Activated CD4-positive, alpha-beta T cell treated with anti-CD3 and anti-CD28 coated beads, Interleukin-2, amount 50 U/mL, for 1 hour (primary cell): ENCODE data around the gene ADAMTS2.
"Not testable (repeated sequence)": the region's sequence is repeated elsewhere in the genome, so short reads cannot be mapped to it uniquely, and the experiment has no call there.

Experiments used
- DNase-seq: peaks from one replicate; pipeline ENCODE4 v3.0.0-alpha.2; 2020

The ADAMTS2 gene

GRCh38 chr5:179324316-179324715 lies 20.9 kb downstream of the ADAMTS2 start:
- not testable (repeated sequence) for DNase-seq

- no peak for DNase-seq
These were observed 22.0 kb downstream of the ADAMTS2 start for GRCh38 chr5:179323026-179323870.

- DNase-seq, result no peak
These were observed 22.9 kb downstream of the ADAMTS2 start for GRCh38 chr5:179322071-179323025.

GRCh38 chr5:179321206-179321987 lies 23.9 kb downstream of the ADAMTS2 start:
- DNase-seq, result no peak

GRCh38 chr5:179319741-179320281 lies 25.4 kb downstream of the ADAMTS2 start:
- no peak for DNase-seq

- DNase-seq, result no peak
These were observed 26.1 kb downstream of the ADAMTS2 start for GRCh38 chr5:179319123-179319522.

- DNase-seq, result no peak
These were observed 26.9 kb downstream of the ADAMTS2 start for GRCh38 chr5:179318221-179318955.

- no peak for DNase-seq
These were observed 27.6 kb downstream of the ADAMTS2 start for GRCh38 chr5:179317411-179318220.

- DNase-seq, result no peak
These were observed 28.3 kb downstream of the ADAMTS2 start for GRCh38 chr5:179316982-179317381.

GRCh38 chr5:179316111-179316551 lies 29.1 kb downstream of the ADAMTS2 start:
- DNase-seq, result no peak

- no peak for DNase-seq
These were observed 29.8 kb downstream of the ADAMTS2 start for GRCh38 chr5:179315356-179315890.

GRCh38 chr5:179314606-179315355 lies 30.5 kb downstream of the ADAMTS2 start:
- no peak for DNase-seq

GRCh38 chr5:179313849-179314521 lies 31.3 kb downstream of the ADAMTS2 start:
- no peak for DNase-seq

- no peak for DNase-seq
These were observed 32.6 kb downstream of the ADAMTS2 start for GRCh38 chr5:179312557-179313235.

GRCh38 chr5:179311581-179311980 lies 33.7 kb downstream of the ADAMTS2 start:
- DNase-seq, result no peak

GRCh38 chr5:179311091-179311470 lies 34.2 kb downstream of the ADAMTS2 start:
- DNase-seq, result no peak

- DNase-seq, result no peak
These were observed 34.7 kb downstream of the ADAMTS2 start for GRCh38 chr5:179310439-179311090.

- DNase-seq, result no peak
These were observed 35.4 kb downstream of the ADAMTS2 start for GRCh38 chr5:179309751-179310320.
